BE2C (cell line): Measurements from ENCODE around the gene BBS2.

ENCODE experiments used
- DNase-seq: peaks from one replicate; pipeline ENCODE4 v3.0.0-alpha.2; 2020
- H3K27me3 ChIP-seq: fragments of 250-450 bp; sonication (Bioruptor Pico); 2 replicates; pipeline ENCODE4 v1.5.1; 2020; ENCODE audit warnings: mild to moderate bottlenecking
- H3K36me3 ChIP-seq: fragments of 250-450 bp; sonication (Bioruptor Pico); 2 replicates; pipeline ENCODE4 v1.5.1; 2020; ENCODE audit warnings: mild to moderate bottlenecking
- H3K4me1 ChIP-seq: fragments of 250-450 bp; sonication (Bioruptor Pico); 2 replicates; pipeline ENCODE4 v1.5.1; 2020
- H3K4me3 ChIP-seq: 2 replicates; pipeline ENCODE4 v1.5.1; 2011; ENCODE audit warnings: low read depth, low read length
- H3K9me3 ChIP-seq: fragments of 250-450 bp; sonication (Bioruptor Pico); 2 replicates; pipeline ENCODE4 v1.5.1; 2020
- CTCF ChIP-seq: IDR thresholded peaks from 2 replicates; pipeline ENCODE4 v1.5.1; 2012; ENCODE audit warnings: mild to moderate bottlenecking, low read depth, low read length

Gene BBS2

GRCh38 chr16:56457927-56458470, 61.8 kb downstream of the BBS2 start:
- DNase-seq: no peak
- TF ChIP-seq CTCF: no peak
- no peaks in the 10 kb centered on the region; the same call in 1 of the 2 replicates for H3K4me1 ChIP-seq
- no peaks in the 10 kb centered on the region for H3K9me3 ChIP-seq
- no peak overlapping the region for H3K4me3 ChIP-seq
- peaks cover 71% of the 10 kb centered on the region for H3K36me3 ChIP-seq
- H3K27me3 ChIP-seq: no peaks in the 10 kb centered on the region

GRCh38 chr16:56451753-56452689, 67.8 kb downstream of the BBS2 start:
- no peaks in the 10 kb centered on the region for H3K4me1 ChIP-seq
- no peaks in the 10 kb centered on the region for H3K27me3 ChIP-seq
- no peaks in the 10 kb centered on the region for H3K9me3 ChIP-seq
- peak overlapping the region; percentile 83 for H3K4me3 ChIP-seq
- peaks cover 41% of the 10 kb centered on the region for H3K36me3 ChIP-seq
- peak; percentile 65 for DNase-seq
- no peak for TF ChIP-seq CTCF

- peaks cover 41% of the 10 kb centered on the region for H3K36me3 ChIP-seq
- peak within 1 kb of the TSS; percentile 83 for H3K4me3 ChIP-seq
- peak; percentile 96 for DNase-seq
- no peaks in the 10 kb centered on the region for H3K27me3 ChIP-seq
- no peak for TF ChIP-seq CTCF
- H3K4me1 ChIP-seq: no peaks in the 10 kb centered on the region
- H3K9me3 ChIP-seq: no peaks in the 10 kb centered on the region
Observed at GRCh38 chr16:56450986-56451752, 68.7 kb downstream of the BBS2 start, which contains the start of the genes NUDT21 and OGFOD1. Gene NUDT21 (minus strand): TSS chr16:56451332. CDS start chr16:56451202, 130 bp downstream. Gene OGFOD1 (plus strand): TSS chr16:56451554. CDS start chr16:56451613, 59 bp downstream.

- Histone ChIP-seq H3K36me3 (peaks cover 42% of the 10 kb centered on the region), H3K4me3 (peak overlapping the region; percentile 83), H3K27me3 (no peaks in the 10 kb centered on the region), H3K9me3 (no peaks in the 10 kb centered on the region), H3K4me1 (no peaks in the 10 kb centered on the region)
- no peak for TF ChIP-seq CTCF
- DNase-seq: peak; percentile 13
Observed at GRCh38 chr16:56450275-56450985, 69.4 kb downstream of the BBS2 start.

- no peak overlapping the region for H3K4me3 ChIP-seq
Observed at GRCh38 chr16:56448005-56448404, 71.8 kb downstream of the BBS2 start.

More at GRCh38 chr16:56448005-56448404, 71.8 kb downstream of the BBS2 start:
- Histone ChIP-seq H3K9me3 (no peaks in the 10 kb centered on the region), H3K36me3 (peaks cover 43% of the 10 kb centered on the region), H3K27me3 (no peaks in the 10 kb centered on the region), H3K4me1 (no peaks in the 10 kb centered on the region)
- TF ChIP-seq CTCF: no peak
- DNase-seq: no peak
